Measurements from ENCODE around the gene TLR3. TPM values are rescaled to one million over a fixed set of nuclear protein-coding genes. Genes with fewer than 3 reads are reported as not detected.
A peak's percentile ranks its signal among the peaks of the same experiment; 100 is the strongest.

The TLR3 gene
- total RNA-seq, 2 experiments from 2014 or later, result not detected

- peaks cover 2% of the 10 kb centered on the region for H3K4me1 Mint-ChIP-seq (ENCODE audit: low read depth)
- H3K36me3 Mint-ChIP-seq (ENCODE audit: low read depth), result peaks cover 3% of the 10 kb centered on the region
- no peak overlapping the region for H3K4me3 Mint-ChIP-seq
- no peak for DNase-seq
- H3K27me3 Mint-ChIP-seq (ENCODE audit: low read depth), result peaks cover 5% of the 10 kb centered on the region
- intact Hi-C loops (cut with micrococcal nuclease), result no loop called here
- CTCF ChIA-PET, result interaction anchor here (1.1 kb wide), 1 partner anchor 79 kb away, joined by 8 read pairs; no protein-coding TSS in a partner anchor
- H3K27ac Mint-ChIP-seq, result no peak overlapping the region
- peaks cover 3% of the 10 kb centered on the region for H3K9me3 Mint-ChIP-seq
Observed at GRCh38 chr4:186058253-186058979, 10.5 kb upstream of the TLR3 start.

GRCh38 chr4:186058980-186059316 lies 10.0 kb upstream of the TLR3 start:
- H3K4me3 Mint-ChIP-seq, result no peak overlapping the region
- intact Hi-C loops (cut with micrococcal nuclease), result no loop called here
- peaks cover 8% of the 10 kb centered on the region for H3K27me3 Mint-ChIP-seq (ENCODE audit: low read depth)
- no peak for DNase-seq
- H3K9me3 Mint-ChIP-seq, result peaks cover 3% of the 10 kb centered on the region
- peaks cover 2% of the 10 kb centered on the region for H3K4me1 Mint-ChIP-seq (ENCODE audit: low read depth)
- CTCF ChIA-PET, result no interaction called here
- H3K27ac Mint-ChIP-seq, result no peak overlapping the region
- peaks cover 3% of the 10 kb centered on the region for H3K36me3 Mint-ChIP-seq (ENCODE audit: low read depth)

- no peak overlapping the region for H3K27ac Mint-ChIP-seq
- CTCF ChIA-PET, result interaction anchor here (0.9 kb wide), 1 partner anchor 24 kb away, joined by 3 read pairs; no protein-coding TSS in a partner anchor
- intact Hi-C loops (cut with micrococcal nuclease), result no loop called here
Observed at GRCh38 chr4:186061921-186062320, 7.0 kb upstream of the TLR3 start.

GRCh38 chr4:186067757-186068385 lies 1.1 kb upstream of the TLR3 start:
- intact Hi-C loops (cut with micrococcal nuclease), result loop anchor here (1.0 kb wide), 4 partner anchors 69 to 519 kb away; partner anchors contain the start of gene CYP4V2
- Mint-ChIP-seq H3K36me3 (ENCODE audit: low read depth) (no peaks in the 10 kb centered on the region), H3K4me3 (no peak overlapping the region), H3K27ac (no peak overlapping the region), H3K27me3 (ENCODE audit: low read depth) (peaks cover 7% of the 10 kb centered on the region), H3K4me1 (ENCODE audit: low read depth) (peaks cover 11% of the 10 kb centered on the region), H3K9me3 (no peaks in the 10 kb centered on the region)
- CTCF ChIA-PET, result interaction anchor here (0.6 to 2.0 kb wide), 9 partner anchors 64 to 570 kb away, joined by 3 to 10 read pairs (median 4); no protein-coding TSS in a partner anchor
- peak; percentile 65 for DNase-seq

More at GRCh38 chr4:186061921-186062320, 7.0 kb upstream of the TLR3 start:
- H3K4me1 Mint-ChIP-seq (ENCODE audit: low read depth), result peaks cover 2% of the 10 kb centered on the region
- no peak for DNase-seq
- H3K9me3 Mint-ChIP-seq, result peaks cover 3% of the 10 kb centered on the region
- no peak overlapping the region for H3K4me3 Mint-ChIP-seq
- peaks cover 3% of the 10 kb centered on the region for H3K36me3 Mint-ChIP-seq (ENCODE audit: low read depth)
- peaks cover 10% of the 10 kb centered on the region for H3K27me3 Mint-ChIP-seq (ENCODE audit: low read depth)

- Mint-ChIP-seq H3K36me3 (ENCODE audit: low read depth) (no peaks in the 10 kb centered on the region), H3K27ac (no peak overlapping the region), H3K4me3 (no peak overlapping the region), H3K27me3 (ENCODE audit: low read depth) (peaks cover 4% of the 10 kb centered on the region), H3K9me3 (no peaks in the 10 kb centered on the region), H3K4me1 (ENCODE audit: low read depth) (peaks cover 11% of the 10 kb centered on the region)
- CTCF ChIA-PET, result interaction anchor here (1.8 kb wide), 1 partner anchor 68 kb away, joined by 7 read pairs; no protein-coding TSS in a partner anchor
- no peak for DNase-seq
- intact Hi-C loops (cut with micrococcal nuclease), result no loop called here
Observed at GRCh38 chr4:186069729-186070128, 773 bp downstream of the TLR3 start.

GRCh38 chr4:186072516-186072915 lies 3.6 kb downstream of the TLR3 start:
- no peaks in the 10 kb centered on the region for H3K9me3 Mint-ChIP-seq
- DNase-seq, result no peak
- CTCF ChIA-PET, result interaction anchor here (1.5 kb wide), 1 partner anchor 65 kb away, joined by 3 read pairs; no protein-coding TSS in a partner anchor

GRCh38 chr4:186074189-186074588 lies 5.2 kb downstream of the TLR3 start:
- Mint-ChIP-seq H3K4me3 (no peak overlapping the region), H3K36me3 (ENCODE audit: low read depth) (no peaks in the 10 kb centered on the region)

More at GRCh38 chr4:186072516-186072915, 3.6 kb downstream of the TLR3 start:
- Mint-ChIP-seq H3K27ac (no peak overlapping the region), H3K27me3 (ENCODE audit: low read depth) (no peaks in the 10 kb centered on the region), H3K36me3 (ENCODE audit: low read depth) (no peaks in the 10 kb centered on the region), H3K4me1 (ENCODE audit: low read depth) (peaks cover 11% of the 10 kb centered on the region), H3K4me3 (no peak overlapping the region)
- intact Hi-C loops (cut with micrococcal nuclease), result no loop called here

GRCh38 chr4:186078981-186079638 lies 10.2 kb downstream of the TLR3 start:
- H3K4me1 Mint-ChIP-seq (ENCODE audit: low read depth), result no peaks in the 10 kb centered on the region
- intact Hi-C loops (cut with micrococcal nuclease), result no loop called here
- peaks cover 3% of the 10 kb centered on the region for H3K27me3 Mint-ChIP-seq (ENCODE audit: low read depth)
- H3K9me3 Mint-ChIP-seq, result no peaks in the 10 kb centered on the region
- H3K4me3 Mint-ChIP-seq, result no peak overlapping the region
- H3K27ac Mint-ChIP-seq, result no peak overlapping the region
- CTCF ChIA-PET, result interaction anchor here (0.7 to 1.1 kb wide), 2 partner anchors 49 to 217 kb away, joined by 3 to 4 read pairs; no protein-coding TSS in a partner anchor
- DNase-seq, result no peak
- H3K36me3 Mint-ChIP-seq (ENCODE audit: low read depth), result no peaks in the 10 kb centered on the region

More at GRCh38 chr4:186074189-186074588, 5.2 kb downstream of the TLR3 start:
- intact Hi-C loops (cut with micrococcal nuclease), result no loop called here
- DNase-seq, result no peak
- Mint-ChIP-seq H3K27ac (no peak overlapping the region), H3K9me3 (no peaks in the 10 kb centered on the region), H3K4me1 (ENCODE audit: low read depth) (peaks cover 4% of the 10 kb centered on the region), H3K27me3 (ENCODE audit: low read depth) (no peaks in the 10 kb centered on the region)
- CTCF ChIA-PET, result no interaction called here

GRCh38 chr4:186079694-186080093 lies 10.7 kb downstream of the TLR3 start:
- Mint-ChIP-seq H3K9me3 (no peaks in the 10 kb centered on the region), H3K27ac (no peak overlapping the region), H3K36me3 (ENCODE audit: low read depth) (no peaks in the 10 kb centered on the region), H3K4me3 (no peak overlapping the region), H3K4me1 (ENCODE audit: low read depth) (no peaks in the 10 kb centered on the region), H3K27me3 (ENCODE audit: low read depth) (peaks cover 3% of the 10 kb centered on the region)
- CTCF ChIA-PET, result interaction anchor here (1.1 kb wide), 1 partner anchor 48 kb away, joined by 3 read pairs; no protein-coding TSS in a partner anchor
- intact Hi-C loops (cut with micrococcal nuclease), result no loop called here
- DNase-seq, result no peak

GRCh38 chr4:186081202-186081807 lies 12.3 kb downstream of the TLR3 start:
- intact Hi-C loops (cut with micrococcal nuclease), result no loop called here
- Mint-ChIP-seq H3K27me3 (ENCODE audit: low read depth) (peaks cover 3% of the 10 kb centered on the region), H3K27ac (no peak overlapping the region)

GRCh38 chr4:186082221-186082620 lies 13.3 kb downstream of the TLR3 start:
- Mint-ChIP-seq H3K36me3 (ENCODE audit: low read depth) (no peaks in the 10 kb centered on the region), H3K27ac (no peak overlapping the region)
- CTCF ChIA-PET, result no interaction called here

More at GRCh38 chr4:186081202-186081807, 12.3 kb downstream of the TLR3 start:
- H3K9me3 Mint-ChIP-seq, result no peaks in the 10 kb centered on the region
- no peak for DNase-seq
- no peaks in the 10 kb centered on the region for H3K36me3 Mint-ChIP-seq (ENCODE audit: low read depth)
- H3K4me3 Mint-ChIP-seq, result no peak overlapping the region
- CTCF ChIA-PET, result no interaction called here
- H3K4me1 Mint-ChIP-seq (ENCODE audit: low read depth), result no peaks in the 10 kb centered on the region

GRCh38 chr4:186088523-186088922 lies 19.6 kb downstream of the TLR3 start:
- H3K9me3 Mint-ChIP-seq, result no peaks in the 10 kb centered on the region
- peaks cover 12% of the 10 kb centered on the region for H3K27me3 Mint-ChIP-seq (ENCODE audit: low read depth)
- H3K4me1 Mint-ChIP-seq (ENCODE audit: low read depth), result no peaks in the 10 kb centered on the region
- H3K27ac Mint-ChIP-seq, result no peak overlapping the region
- H3K36me3 Mint-ChIP-seq (ENCODE audit: low read depth), result no peaks in the 10 kb centered on the region
- no peak overlapping the region for H3K4me3 Mint-ChIP-seq
- CTCF ChIA-PET, result interaction anchor here (0.6 kb wide), 1 partner anchor 48 kb away, joined by 4 read pairs; no protein-coding TSS in a partner anchor
- intact Hi-C loops (cut with micrococcal nuclease), result no loop called here
- DNase-seq, result no peak

More at GRCh38 chr4:186082221-186082620, 13.3 kb downstream of the TLR3 start:
- H3K4me3 Mint-ChIP-seq, result no peak overlapping the region
- no peaks in the 10 kb centered on the region for H3K9me3 Mint-ChIP-seq
- no peak for DNase-seq
- peaks cover 3% of the 10 kb centered on the region for H3K27me3 Mint-ChIP-seq (ENCODE audit: low read depth)
- no peaks in the 10 kb centered on the region for H3K4me1 Mint-ChIP-seq (ENCODE audit: low read depth)
- intact Hi-C loops (cut with micrococcal nuclease), result no loop called here
